ENCODE data around the gene TERB1.

The TERB1 gene

GRCh38 chr16:66711581-66711980, 89.8 kb downstream of the TERB1 start:
- TF ChIP-seq, protein P1, sequence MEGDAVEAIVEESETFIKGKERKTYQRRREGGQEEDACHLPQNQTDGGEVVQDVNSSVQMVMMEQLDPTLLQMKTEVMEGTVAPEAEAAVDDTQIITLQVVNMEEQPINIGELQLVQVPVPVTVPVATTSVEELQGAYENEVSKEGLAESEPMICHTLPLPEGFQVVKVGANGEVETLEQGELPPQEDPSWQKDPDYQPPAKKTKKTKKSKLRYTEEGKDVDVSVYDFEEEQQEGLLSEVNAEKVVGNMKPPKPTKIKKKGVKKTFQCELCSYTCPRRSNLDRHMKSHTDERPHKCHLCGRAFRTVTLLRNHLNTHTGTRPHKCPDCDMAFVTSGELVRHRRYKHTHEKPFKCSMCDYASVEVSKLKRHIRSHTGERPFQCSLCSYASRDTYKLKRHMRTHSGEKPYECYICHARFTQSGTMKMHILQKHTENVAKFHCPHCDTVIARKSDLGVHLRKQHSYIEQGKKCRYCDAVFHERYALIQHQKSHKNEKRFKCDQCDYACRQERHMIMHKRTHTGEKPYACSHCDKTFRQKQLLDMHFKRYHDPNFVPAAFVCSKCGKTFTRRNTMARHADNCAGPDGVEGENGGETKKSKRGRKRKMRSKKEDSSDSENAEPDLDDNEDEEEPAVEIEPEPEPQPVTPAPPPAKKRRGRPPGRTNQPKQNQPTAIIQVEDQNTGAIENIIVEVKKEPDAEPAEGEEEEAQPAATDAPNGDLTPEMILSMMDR (IDR thresholded peaks at IDR 0.05; ENCODE audit: extremely low read depth, insufficient read depth, missing control alignments), result no peak
- in situ Hi-C loops (cut with MboI; ENCODE audit: low pct_unique_long_range_greater_than_20kb, low sequenced_read_pairs, unreplicated experiment), result no loop called here
- no peak for DNase-seq (ENCODE audit: low spot score)

DNA sequence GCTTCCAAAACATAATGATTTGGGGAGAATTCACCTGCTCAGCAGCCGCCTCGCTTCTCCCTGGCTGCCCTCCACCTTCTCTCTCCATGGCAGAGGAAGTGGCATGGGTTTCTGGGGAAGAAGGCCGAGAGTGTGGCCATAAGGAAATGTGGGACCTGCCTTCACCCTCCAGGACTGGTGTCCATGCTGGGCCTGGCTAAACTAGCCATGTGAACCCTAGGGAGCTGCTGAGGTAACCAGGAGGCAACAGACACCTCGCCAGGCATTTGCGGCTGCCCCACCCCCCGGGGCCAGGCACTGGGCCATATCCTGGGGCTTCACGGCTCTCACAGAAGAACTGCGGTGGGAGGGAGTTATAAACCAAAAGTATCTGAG, 94.9 kb downstream of the TERB1 start:
- no peak for DNase-seq (ENCODE audit: low spot score)
- in situ Hi-C loops (cut with MboI; ENCODE audit: low pct_unique_long_range_greater_than_20kb, low sequenced_read_pairs, unreplicated experiment), result no loop called here

DNA sequence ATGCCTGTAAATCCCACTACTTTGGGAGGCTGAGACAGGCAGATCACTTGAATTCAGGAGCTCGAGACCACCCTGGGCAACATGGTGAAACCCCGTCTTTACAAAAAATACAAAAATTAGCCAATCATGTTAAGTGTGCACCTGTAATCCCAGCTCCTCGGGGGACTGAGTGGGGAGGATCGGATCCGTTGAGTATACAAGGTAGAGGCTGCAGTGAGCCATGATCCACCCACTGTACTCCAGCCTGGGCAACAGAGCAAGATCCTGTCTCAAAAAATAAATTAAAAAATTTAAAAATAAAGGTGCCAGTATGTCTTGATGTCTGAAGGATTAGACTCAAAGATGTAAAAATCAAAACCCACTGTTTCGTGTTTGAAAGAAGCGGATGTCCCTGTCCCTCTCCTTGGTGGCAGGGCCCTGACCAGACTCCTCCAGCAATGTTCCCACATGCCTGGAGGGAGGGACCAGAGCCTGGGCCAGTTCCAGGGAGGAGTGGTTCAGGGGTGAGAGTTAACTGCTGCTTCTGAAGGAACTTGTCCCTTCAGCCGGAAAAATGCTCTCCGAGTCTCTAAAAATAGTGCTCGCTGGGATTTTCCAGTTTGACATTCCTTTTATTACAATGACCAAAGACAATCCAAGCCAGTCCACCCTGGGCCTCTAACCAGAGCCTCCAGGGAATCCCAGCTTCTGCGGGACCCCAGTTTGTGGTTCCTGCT, 95.4 kb downstream of the TERB1 start:
- TF ChIP-seq, protein P1 (IDR thresholded peaks at IDR 0.05; ENCODE audit: extremely low read depth, insufficient read depth, missing control alignments), result no peak
- in situ Hi-C loops (cut with MboI; ENCODE audit: low pct_unique_long_range_greater_than_20kb, low sequenced_read_pairs, unreplicated experiment), result no loop called here
- DNase-seq (ENCODE audit: low spot score), result no peak

More for the DNA sequence above, 94.9 kb downstream of the TERB1 start:
- TF ChIP-seq, protein P1 (IDR thresholded peaks at IDR 0.05; ENCODE audit: extremely low read depth, insufficient read depth, missing control alignments), result no peak

Data from GM13977 (cell line).